GM12865 (cell line): Measurements from ENCODE around the gene MRPS27.
A peak's percentile ranks its signal among the peaks of the same experiment; 100 is the strongest.

Source experiments
- DNase-seq: peaks from one replicate; pipeline ENCODE4 v3.0.0; 2010; ENCODE audit warnings: low read depth
- H3K4me3 ChIP-seq: 2 replicates; pipeline ENCODE4 v1.5.1; 2011; ENCODE audit warnings: mild to moderate bottlenecking, low read depth, low read length, control low read depth
- TF ChIP-seq, protein P1 (sequence below): IDR thresholded peaks from 2 replicates; pipeline ENCODE4 v1.5.1; 2011; ENCODE audit warnings: low read length, control low read depth, low read depth, inconsistent platforms; ENCODE audit not compliant: insufficient read depth; ENCODE audit errors: missing control alignments

MRPS27 gene

DNA sequence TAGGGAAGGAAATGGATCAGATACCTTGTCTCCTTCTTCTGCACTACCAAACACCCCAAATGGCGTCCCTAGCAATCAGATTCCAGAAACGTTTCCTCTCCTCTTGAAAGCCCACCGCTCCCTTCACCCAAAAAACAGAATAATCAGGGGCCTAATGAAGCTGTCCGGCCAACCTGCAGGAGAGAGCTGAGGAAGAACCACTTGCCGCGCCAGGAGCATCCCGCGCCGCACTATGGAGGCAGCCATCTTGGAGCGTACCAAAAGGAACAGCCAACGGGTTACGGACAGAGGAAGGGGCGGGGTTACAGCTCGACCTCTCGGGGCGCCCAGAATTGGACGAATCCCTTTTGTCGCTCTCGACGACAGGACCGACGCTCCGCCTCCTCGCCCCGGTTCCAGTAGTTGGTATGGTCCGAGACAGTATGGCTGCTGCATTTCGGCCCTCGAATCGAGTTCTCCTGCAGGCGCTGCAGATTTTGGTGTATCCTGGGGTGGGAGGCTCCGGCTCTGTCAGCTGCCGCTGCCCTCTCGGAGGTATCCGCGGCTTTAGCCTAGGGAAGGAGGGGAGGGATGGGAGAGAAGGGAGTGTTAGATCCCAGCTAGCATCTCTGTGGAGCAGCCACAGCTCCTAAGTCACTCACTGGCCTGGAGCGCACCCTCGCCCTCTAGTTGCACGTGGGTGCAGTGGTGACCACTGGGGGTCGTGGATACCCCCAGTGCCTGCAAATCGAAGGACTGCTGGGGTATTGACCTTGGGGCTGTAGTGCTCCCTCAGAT, at the start of gene MRPS27, which contains the start of gene PTCD2:
Gene MRPS27 (minus strand): TSS at position 265 of the 777 bp plus-strand sequence. CDS start 19 bp downstream, at position 246.
Gene PTCD2 (plus strand): TSS at position 398 of the 777 bp plus-strand sequence. CDS start 10 bp downstream, at position 408.
- peak within 1 kb of the TSS; percentile 100 for H3K4me3 ChIP-seq
- TF ChIP-seq, protein P1, sequence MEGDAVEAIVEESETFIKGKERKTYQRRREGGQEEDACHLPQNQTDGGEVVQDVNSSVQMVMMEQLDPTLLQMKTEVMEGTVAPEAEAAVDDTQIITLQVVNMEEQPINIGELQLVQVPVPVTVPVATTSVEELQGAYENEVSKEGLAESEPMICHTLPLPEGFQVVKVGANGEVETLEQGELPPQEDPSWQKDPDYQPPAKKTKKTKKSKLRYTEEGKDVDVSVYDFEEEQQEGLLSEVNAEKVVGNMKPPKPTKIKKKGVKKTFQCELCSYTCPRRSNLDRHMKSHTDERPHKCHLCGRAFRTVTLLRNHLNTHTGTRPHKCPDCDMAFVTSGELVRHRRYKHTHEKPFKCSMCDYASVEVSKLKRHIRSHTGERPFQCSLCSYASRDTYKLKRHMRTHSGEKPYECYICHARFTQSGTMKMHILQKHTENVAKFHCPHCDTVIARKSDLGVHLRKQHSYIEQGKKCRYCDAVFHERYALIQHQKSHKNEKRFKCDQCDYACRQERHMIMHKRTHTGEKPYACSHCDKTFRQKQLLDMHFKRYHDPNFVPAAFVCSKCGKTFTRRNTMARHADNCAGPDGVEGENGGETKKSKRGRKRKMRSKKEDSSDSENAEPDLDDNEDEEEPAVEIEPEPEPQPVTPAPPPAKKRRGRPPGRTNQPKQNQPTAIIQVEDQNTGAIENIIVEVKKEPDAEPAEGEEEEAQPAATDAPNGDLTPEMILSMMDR = peak; percentile 25
- DNase-seq = peak; percentile 100

DNA sequence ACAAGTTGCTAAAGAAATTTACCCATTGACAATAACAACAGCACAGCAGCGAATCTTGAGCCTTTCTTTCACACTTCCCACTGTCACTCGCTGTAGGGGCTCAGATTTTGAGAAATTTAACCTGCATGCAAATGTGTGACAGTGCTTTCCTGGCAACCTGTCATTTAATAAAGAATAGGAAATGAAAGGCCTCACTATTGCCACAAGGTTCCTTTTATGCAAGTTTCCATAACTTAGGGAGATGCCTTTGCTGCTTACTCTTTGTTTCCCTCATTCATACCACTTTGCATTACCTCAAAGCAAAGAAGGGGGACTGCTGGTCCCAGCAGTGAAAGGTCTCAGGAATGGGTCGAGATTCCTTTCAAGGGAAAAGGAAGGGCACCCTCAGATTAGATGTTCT, 49.7 kb upstream of the MRPS27 start:
- TF ChIP-seq, protein P1 = no peak
- H3K4me3 ChIP-seq = no peak overlapping the region
- peak; percentile 36 for DNase-seq

DNA sequence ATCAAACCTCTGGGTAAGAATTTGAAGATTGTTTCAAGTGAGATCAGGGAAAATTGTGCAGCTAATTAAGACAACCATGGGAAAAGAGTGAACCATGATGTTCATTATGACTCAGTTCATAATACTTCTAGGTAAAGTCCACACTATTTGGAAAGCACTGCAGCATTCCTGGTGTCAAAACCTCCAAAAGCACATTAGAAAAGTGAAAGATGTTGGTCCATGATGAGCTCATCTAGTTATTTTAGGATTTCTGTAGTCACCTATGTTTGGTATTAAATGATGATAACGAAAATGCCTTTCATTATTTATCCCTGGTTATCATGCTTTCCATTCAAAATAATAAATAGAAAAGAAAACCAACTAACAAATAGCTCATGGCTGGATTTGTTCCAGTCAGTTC, 49.3 kb upstream of the MRPS27 start:
- DNase-seq = no peak
- no peak overlapping the region for H3K4me3 ChIP-seq
- TF ChIP-seq, protein P1 = no peak

DNA sequence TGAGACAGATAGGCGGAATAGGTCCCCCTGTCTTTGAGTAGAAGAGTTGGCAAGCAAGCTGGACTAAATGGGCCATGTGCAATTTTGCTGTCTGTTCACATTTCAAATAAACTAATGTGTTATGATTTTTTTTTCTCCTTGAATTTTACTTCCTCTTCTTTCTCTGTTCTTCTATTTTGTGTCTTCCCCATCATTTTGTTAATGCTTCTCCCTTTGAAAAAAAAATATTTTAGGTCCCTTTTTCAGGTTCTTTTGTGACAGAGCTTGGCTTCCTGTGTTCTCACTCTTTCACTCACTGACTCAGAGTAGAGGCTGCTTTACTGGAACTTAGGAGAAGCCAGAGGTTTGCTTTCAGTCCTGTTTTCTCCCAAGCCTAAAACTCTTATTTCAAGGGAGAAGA, 48.2 kb upstream of the MRPS27 start:
- DNase-seq = no peak
- no peak overlapping the region for H3K4me3 ChIP-seq
- TF ChIP-seq, protein P1 = no peak

DNA sequence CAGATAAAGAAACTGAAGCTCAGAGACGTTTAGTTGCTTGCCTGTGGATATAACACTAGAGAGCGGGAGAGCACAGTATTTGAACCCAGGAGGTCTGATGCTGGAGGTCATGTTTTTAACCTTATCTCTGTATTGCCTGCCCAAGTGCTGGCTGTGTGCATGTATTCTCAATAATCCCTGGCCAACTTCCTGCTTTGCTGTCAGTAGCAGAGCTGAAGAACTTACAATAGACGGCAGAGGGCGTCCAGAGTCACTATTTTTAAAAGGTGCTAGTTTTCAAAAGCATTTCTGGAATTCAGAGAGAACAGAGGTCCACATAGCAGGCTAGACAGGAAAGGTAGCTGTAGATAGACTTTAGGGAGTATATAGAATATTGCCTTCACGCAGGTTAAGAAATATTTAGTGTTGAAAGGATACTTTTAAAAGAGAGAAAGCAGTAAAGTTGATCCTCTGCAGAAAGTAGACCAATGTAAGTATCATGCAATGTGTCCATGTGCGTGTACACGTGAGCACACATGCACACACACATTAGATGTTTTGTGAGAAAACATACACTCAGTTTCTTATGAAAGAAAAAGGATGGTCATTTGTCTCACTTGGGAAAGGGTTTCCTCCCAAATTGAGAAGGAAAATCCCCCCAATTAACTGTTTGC, 46.4 kb upstream of the MRPS27 start:
- no peak overlapping the region for H3K4me3 ChIP-seq
- peak; percentile 85 for DNase-seq
- TF ChIP-seq, protein P1 = peak; percentile 73

DNA sequence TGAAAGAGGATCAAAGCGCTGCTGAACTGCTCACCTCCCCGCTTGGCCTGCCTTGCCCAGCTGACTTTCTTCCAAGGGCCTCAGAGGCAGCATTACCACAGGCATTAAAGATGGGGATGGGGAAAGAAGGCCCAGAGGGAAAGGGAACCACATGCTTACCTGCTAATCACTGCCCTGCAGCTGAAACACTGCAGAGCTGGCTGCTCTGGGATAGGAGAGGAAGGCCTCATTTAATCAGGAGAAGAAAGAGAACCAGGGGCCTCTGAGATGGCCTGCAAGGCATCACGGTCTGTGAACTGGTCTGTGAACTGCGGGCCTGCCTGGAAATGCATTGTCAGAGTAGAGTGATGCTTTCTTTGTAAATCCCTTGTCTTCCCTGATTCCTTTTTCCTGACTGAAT, 44.9 kb upstream of the MRPS27 start:
- H3K4me3 ChIP-seq = no peak overlapping the region
- no peak for DNase-seq
- TF ChIP-seq, protein P1 = no peak
